IMR-90 (cell line): Measurements from ENCODE around the gene ARPIN. TPM values are rescaled to one million over a fixed set of nuclear protein-coding genes. Genes with fewer than 3 reads are reported as not detected.

Experiments
- ATAC-seq: fragments of 200-7000 bp; cut with Tn5 transposase; 2 replicates; pipeline ENCODE4 v1.9.1; 2020; ENCODE audit warnings: low read depth, mild to moderate bottlenecking, moderate library complexity
- BruUV-seq: library from RNA; stranded (reverse); fragments of 400-500 nt; replicated peaks from 2 replicates; lab custom pipeline; 2021; lab: Mats Ljungman, UMichigan
- CTCF ChIA-PET: fragments of 300-600 bp; formaldehyde crosslinking; extraction: SDS; loops from one replicate; lab custom pipeline; 2021; ENCODE audit warnings: antibody characterized with exemption; lab: Yijun Ruan, JAX
- POLR2A ChIA-PET: fragments of 300-600 bp; sonication (Branson Sonifier 250); formaldehyde crosslinking; loops from one replicate; lab custom pipeline; 2022; ENCODE audit warnings: antibody characterized with exemption; ENCODE audit not compliant: unreplicated experiment; lab: Charles Lee
- DNase-seq: peaks from one replicate; pipeline ENCODE4 v3.0.0; 2013
- H2AFZ ChIP-seq: replicated peaks from 2 replicates; pipeline ENCODE3; 2013; ENCODE audit warnings: low read length, mild to moderate bottlenecking; ENCODE audit not compliant: poor library complexity
- H2AK5ac ChIP-seq: 2 replicates; pipeline ENCODE4 v1.6.1; 2013; ENCODE audit warnings: low read depth, low read length, inconsistent platforms
- H2AK9ac ChIP-seq: replicated peaks from 2 replicates; pipeline ENCODE3; 2013; ENCODE audit warnings: mild to moderate bottlenecking, low read depth, low read length, moderate library complexity; ENCODE audit not compliant: poor library complexity
- H2BK120ac ChIP-seq: 2 replicates; pipeline ENCODE4 v1.6.1; 2013; ENCODE audit warnings: low read depth, low read length, inconsistent platforms
- H2BK15ac ChIP-seq: 3 replicates; pipeline ENCODE4 v1.6.1; 2013; ENCODE audit warnings: low read depth, low read length, inconsistent platforms
- H2BK20ac ChIP-seq: 2 replicates; pipeline ENCODE4 v1.6.1; 2013; ENCODE audit warnings: low read depth, mild to moderate bottlenecking, inconsistent platforms, low read length, moderate library complexity
- H2BK5ac ChIP-seq: 2 replicates; pipeline ENCODE4 v1.6.1; 2013; ENCODE audit warnings: mild to moderate bottlenecking, low read depth, low read length, inconsistent platforms; ENCODE audit not compliant: poor library complexity, severe bottlenecking
- H3K14ac ChIP-seq: replicated peaks from 2 replicates; pipeline ENCODE4 v1.6.1; 2013; ENCODE audit warnings: low read depth, low read length, inconsistent platforms
- H3K18ac ChIP-seq: 2 replicates; pipeline ENCODE4 v1.6.1; 2013; ENCODE audit warnings: low read depth, low read length, control low read depth
- H3K23ac ChIP-seq: 2 replicates; pipeline ENCODE4 v1.6.1; 2013; ENCODE audit warnings: low read depth, low read length, inconsistent platforms
- H3K27ac ChIP-seq: 2 replicates; pipeline ENCODE4 v1.5.1; 2013; ENCODE audit warnings: mild to moderate bottlenecking, control low read depth, low read length; ENCODE audit not compliant: insufficient read depth
- H3K27me3 ChIP-seq: 2 replicates; pipeline ENCODE4 v1.6.1; 2013; ENCODE audit warnings: low read length; ENCODE audit not compliant: control insufficient read depth, insufficient read depth
- H3K36me3 ChIP-seq: 2 replicates; pipeline ENCODE4 v1.6.1; 2013; ENCODE audit warnings: low read length, mixed read lengths; ENCODE audit not compliant: control insufficient read depth, insufficient read depth
- H3K4ac ChIP-seq: 2 replicates; pipeline ENCODE4 v1.6.1; 2013; ENCODE audit warnings: low read depth, low read length, inconsistent platforms
- H3K4me1 ChIP-seq: 2 replicates; pipeline ENCODE4 v1.6.1; 2013; ENCODE audit warnings: low read length, mixed read lengths; ENCODE audit not compliant: control insufficient read depth, insufficient read depth
- H3K4me2 ChIP-seq: 2 replicates; pipeline ENCODE4 v1.6.1; 2013; ENCODE audit warnings: low read depth, mild to moderate bottlenecking, control low read depth, low read length, moderate library complexity
- H3K4me3 ChIP-seq: 2 replicates; pipeline ENCODE4 v1.5.1; 2013; ENCODE audit warnings: low read depth, mild to moderate bottlenecking, control low read depth, low read length, moderate library complexity; ENCODE audit not compliant: insufficient read depth
- H3K56ac ChIP-seq: 2 replicates; pipeline ENCODE4 v1.6.1; 2013; ENCODE audit warnings: low read length, inconsistent platforms; ENCODE audit not compliant: insufficient read depth; ENCODE audit errors: extremely low read depth
- H3K79me1 ChIP-seq, 2 experiments: 2 replicates each; pipeline ENCODE4 v1.6.1; 2013; ENCODE audit warnings: low read length in 2 of 2, inconsistent platforms in 1 of 2, low read depth in 1 of 2
- H3K9ac ChIP-seq: 2 replicates; pipeline ENCODE4 v1.6.1; 2013; ENCODE audit warnings: low read depth, low read length, control low read depth
- H3K9me1 ChIP-seq: 2 replicates; pipeline ENCODE4 v1.6.1; 2013; ENCODE audit warnings: low read length, inconsistent platforms; ENCODE audit not compliant: insufficient read depth
- H3K9me3 ChIP-seq: 2 replicates; pipeline ENCODE4 v1.6.1; 2013; ENCODE audit warnings: low read length; ENCODE audit not compliant: control insufficient read depth, insufficient read depth
- H4K20me1 ChIP-seq: 2 replicates; pipeline ENCODE4 v1.6.1; 2013; ENCODE audit warnings: low read length, inconsistent platforms; ENCODE audit not compliant: insufficient read depth
- H4K5ac ChIP-seq: 2 replicates; pipeline ENCODE4 v1.6.1; 2013; ENCODE audit warnings: mild to moderate bottlenecking, low read depth, low read length, control low read depth
- H4K8ac ChIP-seq, 2 experiments: 2 replicates each; pipeline ENCODE4 v1.6.1; 2013; ENCODE audit warnings: low read depth in 2 of 2, low read length in 2 of 2, control low read depth in 1 of 2, inconsistent platforms in 1 of 2
- H4K91ac ChIP-seq: 2 replicates; pipeline ENCODE4 v1.6.1; 2013; ENCODE audit warnings: low read depth, low read length, inconsistent platforms; ENCODE audit not compliant: insufficient read depth
- BHLHE40 ChIP-seq: fragments of 150-350 bp; IDR thresholded peaks from 2 replicates; pipeline ENCODE4 v1.6.1; 2016; ENCODE audit warnings: mild to moderate bottlenecking, low read depth, low read length
- CEBPB ChIP-seq: IDR thresholded peaks from 2 replicates; pipeline ENCODE4 v1.6.1; 2012; ENCODE audit warnings: low read depth, low read length, improper control_type of control experiment
- CHD1 ChIP-seq: IDR thresholded peaks from 2 replicates; pipeline ENCODE4 v1.6.1; 2012; ENCODE audit warnings: low read depth, low read length, improper control_type of control experiment
- FOS ChIP-seq: fragments of 150-350 bp; IDR thresholded peaks from 2 replicates; pipeline ENCODE4 v1.6.1; 2016; ENCODE audit warnings: low read depth, low read length
- MAFK ChIP-seq: IDR thresholded peaks from 2 replicates; pipeline ENCODE4 v1.6.1; 2012; ENCODE audit warnings: low read depth, low read length, improper control_type of control experiment
- MAZ ChIP-seq: IDR thresholded peaks from 2 replicates; pipeline ENCODE4 v1.6.1; 2012; ENCODE audit warnings: low read depth, mild to moderate bottlenecking, low read length, improper control_type of control experiment, moderate library complexity, borderline replicate concordance
- MXI1 ChIP-seq: IDR thresholded peaks from 2 replicates; pipeline ENCODE4 v1.6.1; 2012; ENCODE audit warnings: low read depth, mild to moderate bottlenecking, low read length, moderate library complexity, borderline replicate concordance
- RCOR1 ChIP-seq: IDR thresholded peaks from 2 replicates; pipeline ENCODE4 v1.6.1; 2012; ENCODE audit warnings: mild to moderate bottlenecking, low read length, improper control_type of control experiment; ENCODE audit not compliant: insufficient replicate concordance
- RFX5 ChIP-seq: IDR thresholded peaks from 2 replicates; pipeline ENCODE4 v1.8.0; 2012; ENCODE audit warnings: low read depth, mild to moderate bottlenecking, low read length, moderate library complexity
- SMC3 ChIP-seq: fragments of 150-350 bp; IDR thresholded peaks from 2 replicates; pipeline ENCODE4 v1.6.1; 2016; ENCODE audit warnings: low read depth, mild to moderate bottlenecking, antibody characterized with exemption, low read length, moderate library complexity
- USF2 ChIP-seq: fragments of 150-350 bp; IDR thresholded peaks from 2 replicates; pipeline ENCODE4 v1.6.1; 2017; ENCODE audit warnings: mild to moderate bottlenecking, antibody characterized with exemption, low read length, low read depth
- whole genome bisulfite sequencing, 2 experiments: methylation state at CpG; one replicate each; pipeline versions ENCODE4 v1.1.5 to v1.1.7; 2013; ENCODE audit warnings: missing lambda C conversion rate in 2 of 2; ENCODE audit not compliant: insufficient read length in 1 of 2; ENCODE audit errors: extremely low coverage in 2 of 2; 5-methylcytosine and 5-hydroxymethylcytosine counted together
- dilution Hi-C: fragments of 300-500 bp; cut with HindIII; formaldehyde crosslinking; loops from one replicate; pipeline ENCODE4 v1.14.3; 2018; ENCODE audit warnings: low sequenced_read_pairs; ENCODE audit not compliant: unreplicated experiment
- in situ Hi-C: fragments of 300-500 bp; cut with MboI; formaldehyde crosslinking; loops from 3 replicates; pipeline ENCODE4 v1.14.3; 2019; ENCODE audit warnings: low sequenced_read_pairs, inconsistent platforms, mixed read lengths
- intact Hi-C: fragments of 100-400 bp; cut with micrococcal nuclease; formaldehyde crosslinking; loops from 2 replicates; pipeline ENCODE4 v1.10.0; 2022
- polyA plus RNA-seq, 3 experiments: library from polyadenylated mRNA; depleted of rRNA; stranded (reverse); fragments of >200 nt; gene quantifications; 2 replicates each; pipeline ENCODE4 v1.2.3, GENCODE V29; 2012; ENCODE audit warnings: low replicate concordance in 1 of 3
- total RNA-seq: library from RNA; depleted of rRNA; stranded (reverse); fragments of >200 nt; gene quantifications from 2 replicates; pipeline ENCODE4 v1.2.3, GENCODE V29; 2012
- TF ChIP-seq, protein P1 (sequence below): conservative IDR thresholded peaks from 2 replicates; pipeline ENCODE4 v1.5.1; 2012; ENCODE audit warnings: mild to moderate bottlenecking, low read depth, low read length, improper control_type of control experiment

The ARPIN gene
- total and polyA plus RNA-seq, 2 of the 4 experiments (the other 2 are of a cell fraction), result 3.9 to 8.8 TPM

- in situ Hi-C loops, result loop anchor here (5.0 kb wide), 1 partner anchor 121 kb away; no protein-coding TSS in a partner anchor
- Histone ChIP-seq H3K9ac (no peak overlapping the region), H3K4me2 (no peak overlapping the region), H3K27ac (no peak overlapping the region), H3K4me3 (no peak overlapping the region), H3K27me3 (no peaks in the 10 kb centered on the region), H2AK9ac (no peak overlapping the region), H4K5ac (no peak overlapping the region), H2BK120ac (no peak overlapping the region), H4K20me1 (no peaks in the 10 kb centered on the region), H3K23ac (no peak overlapping the region), H3K36me3 (peaks cover 20% of the 10 kb centered on the region), H3K14ac (no peak overlapping the region), H2AFZ (no peak overlapping the region), H3K18ac (no peak overlapping the region), H4K8ac (no peak overlapping the region), H2BK15ac (no peak overlapping the region), H4K91ac (no peak overlapping the region), H2AK5ac (no peak overlapping the region), H3K9me1 (no peaks in the 10 kb centered on the region), H3K4me1 (no peaks in the 10 kb centered on the region), H2BK5ac (no peak overlapping the region), H3K9me3 (no peaks in the 10 kb centered on the region), H3K79me1 (peaks cover 0 to 3% of the 10 kb centered on the region in 2 experiments; a peak in 1 of 4 replicates), H3K56ac (no peak overlapping the region), H3K4ac (no peak overlapping the region), H2BK20ac (no peak overlapping the region)
- no peak for DNase-seq
- ATAC-seq, result no peak
- ChIA-PET CTCF (interaction anchor here (0.6 kb wide), 1 partner anchor 138 kb away, joined by 3 read pairs; no protein-coding TSS in a partner anchor), POLR2A (interaction anchor here (0.7 kb wide), 1 partner anchor 326 kb away, joined by 3 read pairs; no protein-coding TSS in a partner anchor)
- no CpG with 5 or more reads among the region's 3 CpGs for WGBS, 2 experiments
- TF ChIP-seq MAZ, result no peak
- TF ChIP-seq, protein P1, sequence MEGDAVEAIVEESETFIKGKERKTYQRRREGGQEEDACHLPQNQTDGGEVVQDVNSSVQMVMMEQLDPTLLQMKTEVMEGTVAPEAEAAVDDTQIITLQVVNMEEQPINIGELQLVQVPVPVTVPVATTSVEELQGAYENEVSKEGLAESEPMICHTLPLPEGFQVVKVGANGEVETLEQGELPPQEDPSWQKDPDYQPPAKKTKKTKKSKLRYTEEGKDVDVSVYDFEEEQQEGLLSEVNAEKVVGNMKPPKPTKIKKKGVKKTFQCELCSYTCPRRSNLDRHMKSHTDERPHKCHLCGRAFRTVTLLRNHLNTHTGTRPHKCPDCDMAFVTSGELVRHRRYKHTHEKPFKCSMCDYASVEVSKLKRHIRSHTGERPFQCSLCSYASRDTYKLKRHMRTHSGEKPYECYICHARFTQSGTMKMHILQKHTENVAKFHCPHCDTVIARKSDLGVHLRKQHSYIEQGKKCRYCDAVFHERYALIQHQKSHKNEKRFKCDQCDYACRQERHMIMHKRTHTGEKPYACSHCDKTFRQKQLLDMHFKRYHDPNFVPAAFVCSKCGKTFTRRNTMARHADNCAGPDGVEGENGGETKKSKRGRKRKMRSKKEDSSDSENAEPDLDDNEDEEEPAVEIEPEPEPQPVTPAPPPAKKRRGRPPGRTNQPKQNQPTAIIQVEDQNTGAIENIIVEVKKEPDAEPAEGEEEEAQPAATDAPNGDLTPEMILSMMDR, result no peak
- TF ChIP-seq CHD1, result no peak
- TF ChIP-seq SMC3, result no peak
- TF ChIP-seq RFX5, result no peak
- no peak for TF ChIP-seq FOS
- TF ChIP-seq CEBPB, result no peak
- no peak for TF ChIP-seq BHLHE40
- no peak for TF ChIP-seq MAFK
- no peak for TF ChIP-seq USF2
- TF ChIP-seq RCOR1, result no peak
- no peak for TF ChIP-seq MXI1
- dilution Hi-C loops, result no loop called here
- intact Hi-C loops, result no loop called here
- BruUV-seq, result no TSS peak
These were observed 34.4 kb downstream of the ARPIN start for GRCh38 chr15:89878323-89878722.
